ENCODE measurements around the gene LRRC1.

GRCh38 chr6:53874964-53875363 is 80.2 kb downstream of the LRRC1 start:
- TF ChIP-seq CTCF (conservative IDR thresholded peaks at IDR 0.05 in 1 of 2, IDR thresholded peaks at IDR 0.05 in 1 of 2; ENCODE audit: extremely low read depth in 1 of 2, insufficient read depth in 1 of 2, low read depth in 1 of 2, low read length in 2 of 2) (no peak), EZH2 (IDR thresholded peaks at IDR 0.05; ENCODE audit: borderline replicate concordance, low read length) (no peak)
